NCI-H1105 (cell line): ENCODE data around the gene ITGAE.
"Not testable (repeated sequence)": the region's sequence is repeated elsewhere in the genome, so short reads cannot be mapped to it uniquely, and the experiment has no call there.

Source experiments
- DNase-seq: peaks from one replicate; lab custom pipeline; 2025; lab: John Stamatoyannopoulos, UW

Gene ITGAE

GRCh38 chr17:3795390-3796102, 5.4 kb downstream of the ITGAE start:
- DNase-seq = no peak

GRCh38 chr17:3794557-3795389, 6.2 kb downstream of the ITGAE start:
- DNase-seq = no peak

DNA sequence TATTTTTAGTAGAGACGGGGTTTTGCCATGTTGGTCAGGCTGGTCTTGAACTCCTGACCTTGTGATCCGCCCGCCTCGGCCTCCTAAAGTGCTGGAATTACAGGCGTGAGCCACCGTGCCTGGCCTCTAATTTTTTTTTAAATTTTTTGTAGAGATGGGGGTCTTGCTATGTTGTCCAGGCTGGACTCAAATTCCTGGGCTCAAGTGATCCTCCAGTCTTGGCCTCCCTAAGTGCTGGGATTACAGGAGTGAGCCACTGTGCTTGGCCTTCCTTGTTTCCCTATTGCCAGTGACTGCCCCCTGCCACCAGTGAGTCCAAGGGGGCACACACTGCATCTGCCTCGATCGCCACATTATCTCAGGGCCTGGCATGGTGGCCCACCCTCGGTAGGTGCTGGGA, 6.8 kb downstream of the ITGAE start:
- not testable (repeated sequence) for DNase-seq

DNA sequence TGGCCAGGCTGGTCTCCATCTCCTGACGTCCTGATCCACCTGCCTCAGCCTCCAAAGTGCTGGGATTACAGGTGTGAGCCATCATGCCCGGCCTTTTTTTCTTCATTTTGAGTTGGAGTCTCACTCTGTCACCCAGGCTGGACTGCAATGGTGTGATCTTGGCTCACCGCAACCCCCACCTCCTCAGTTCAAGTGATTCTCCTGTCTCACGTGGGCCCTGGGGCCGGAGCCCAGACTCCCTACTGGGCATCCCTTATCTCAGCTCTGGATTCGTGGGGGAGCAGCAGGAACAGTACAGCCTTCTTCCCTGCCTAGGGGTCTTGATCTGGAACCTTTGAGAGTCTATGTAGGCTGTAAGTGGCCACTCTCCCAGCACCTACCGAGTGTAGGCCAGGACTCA, 7.7 kb downstream of the ITGAE start:
- DNase-seq = not testable (repeated sequence)

- DNase-seq = no peak
Measured at GRCh38 chr17:3792481-3792880, 8.5 kb downstream of the ITGAE start.

- DNase-seq = no peak
Measured at GRCh38 chr17:3788200-3788599, 12.8 kb downstream of the ITGAE start.

- not testable (repeated sequence) for DNase-seq
Measured at GRCh38 chr17:3785323-3785722, 15.7 kb downstream of the ITGAE start.

GRCh38 chr17:3782751-3783150, 18.2 kb downstream of the ITGAE start:
- no peak for DNase-seq

GRCh38 chr17:3780986-3781385, 20.0 kb downstream of the ITGAE start:
- no peak for DNase-seq

- no peak for DNase-seq
Measured at GRCh38 chr17:3777366-3778120, 23.4 kb downstream of the ITGAE start.

- DNase-seq = no peak
Measured at GRCh38 chr17:3773966-3774365, 27.0 kb downstream of the ITGAE start.

DNA sequence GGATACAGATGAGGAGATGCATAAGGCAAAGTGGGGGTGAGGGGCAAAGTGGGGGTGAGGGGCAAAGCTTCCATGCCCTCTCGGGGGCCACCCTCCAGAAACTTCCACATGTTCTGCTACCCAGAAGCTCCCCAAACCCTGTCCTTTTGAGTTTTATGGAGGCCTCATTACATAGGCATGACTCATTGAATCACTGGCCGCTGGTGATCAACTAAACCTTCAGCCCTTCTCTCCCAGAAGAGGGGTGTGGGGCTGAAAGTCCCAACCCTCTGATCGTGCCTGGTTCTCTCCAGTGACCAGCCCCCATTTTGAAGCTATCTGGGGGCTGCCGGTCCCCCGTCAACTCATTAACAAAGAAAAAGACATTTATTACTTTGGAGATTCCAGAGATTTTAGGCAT, 27.5 kb downstream of the ITGAE start:
- DNase-seq = no peak

DNA sequence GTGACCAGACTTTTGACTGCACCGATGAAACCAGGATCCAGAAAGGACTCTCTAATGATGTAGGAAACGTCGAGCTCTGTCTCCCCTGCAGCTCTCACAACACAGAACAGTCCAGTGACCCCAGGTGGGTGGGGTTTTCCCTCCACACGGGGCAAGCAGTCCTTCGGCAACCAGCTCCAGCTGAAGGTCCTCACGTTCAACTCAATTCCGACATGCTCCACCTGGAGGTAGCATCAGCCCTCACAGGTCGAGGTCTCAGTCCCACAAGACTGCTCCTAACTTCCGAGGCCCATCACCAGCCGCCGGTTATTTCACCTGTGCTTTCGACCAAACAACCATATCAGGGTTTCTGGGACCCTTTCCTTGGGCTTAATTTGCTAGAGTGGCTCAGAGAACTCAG, 28.2 kb downstream of the ITGAE start:
- no peak for DNase-seq

GRCh38 chr17:3771140-3771539, 29.8 kb downstream of the ITGAE start:
- DNase-seq = no peak

- DNase-seq = no peak
Measured at GRCh38 chr17:3770466-3770865, 30.5 kb downstream of the ITGAE start.

GRCh38 chr17:3768769-3769168, 32.2 kb downstream of the ITGAE start:
- DNase-seq = no peak

DNA sequence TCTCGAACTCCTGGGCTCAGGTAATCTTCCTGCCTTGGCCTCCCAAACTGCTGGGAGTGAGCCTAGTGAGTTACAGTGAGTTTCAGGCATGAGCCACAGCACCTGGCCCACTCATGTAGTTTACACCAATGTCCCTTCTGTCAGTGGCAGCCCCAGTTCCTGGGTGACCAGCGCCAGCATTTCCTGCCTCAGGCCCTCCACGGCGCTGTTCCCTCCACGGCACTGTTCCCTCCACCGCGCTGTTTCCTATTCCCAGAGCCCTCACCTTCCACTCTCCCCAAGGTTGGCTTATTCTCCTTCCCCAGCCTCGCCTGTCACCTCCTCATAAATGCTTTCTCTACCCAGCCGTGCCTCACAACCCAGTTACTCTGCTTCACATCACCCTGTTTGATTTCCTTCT, 32.6 kb downstream of the ITGAE start:
- DNase-seq = no peak

GRCh38 chr17:3766779-3767178, 34.2 kb downstream of the ITGAE start:
- DNase-seq = no peak

GRCh38 chr17:3765981-3766380, 35.0 kb downstream of the ITGAE start:
- DNase-seq = no peak

DNA sequence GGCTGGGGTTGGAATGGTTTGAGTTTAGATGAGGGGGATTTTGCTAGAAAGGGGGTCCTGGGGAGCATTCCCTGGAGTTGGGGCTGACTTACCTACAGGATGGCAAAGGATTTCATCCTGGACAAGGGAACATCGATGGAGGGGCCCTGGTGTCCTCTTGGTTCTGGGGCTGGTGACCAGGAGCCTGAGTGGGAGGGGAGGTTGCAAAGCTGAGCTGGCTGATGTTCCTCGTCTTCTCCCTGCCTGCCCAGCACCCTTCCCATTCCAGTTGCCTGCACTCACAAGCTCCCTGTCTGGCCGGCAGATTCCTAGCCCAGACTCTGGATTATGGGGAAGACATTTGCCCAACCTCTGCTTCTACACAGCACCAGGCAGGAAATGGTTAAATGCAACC, 37.2 kb downstream of the ITGAE start:
- no peak for DNase-seq

- DNase-seq = no peak
Measured at GRCh38 chr17:3762922-3763776, 37.8 kb downstream of the ITGAE start.

GRCh38 chr17:3761918-3762380, 39.0 kb downstream of the ITGAE start:
- no peak for DNase-seq
